Stomach (tissue), 4 donors: Measurements from ENCODE around the gene ENTPD2.
"Not testable (repeated sequence)": the region's sequence is repeated elsewhere in the genome, so short reads cannot be mapped to it uniquely, and the experiment has no call there.

Source experiments
- EP300 ChIP-seq: sonication (generic); formaldehyde crosslinking; IDR thresholded peaks from one replicate; pipeline ENCODE4 v1.6.1; 2017; ENCODE audit warnings: antibody characterized with exemption
- POLR2A ChIP-seq, 4 donors: fragments of 450-650 bp; IDR thresholded peaks; one replicate each; pipeline ENCODE4 v1.6.1; 2016; ENCODE audit warnings: antibody characterized with exemption in 4 of 4, control low read depth in 2 of 4, mild to moderate bottlenecking in 1 of 4, moderate library complexity in 1 of 4
- POLR2AphosphoS5 ChIP-seq, 3 donors: sonication (generic); formaldehyde crosslinking; IDR thresholded peaks; one replicate each; pipeline ENCODE4 v1.6.1; 2016; ENCODE audit warnings: antibody characterized with exemption in 3 of 3
- TF ChIP-seq, protein P1 (sequence below), 7 experiments: fragments of 450-650 bp in 4 of 7; fragments of 200-600 bp in 3 of 7; sonication (generic) in 3 of 7; IDR thresholded peaks; one replicate each; pipeline ENCODE4 v1.5.1; 2016 to 2019; ENCODE audit warnings: antibody characterized with exemption in 7 of 7, control low read depth in 2 of 7, mild to moderate bottlenecking in 1 of 7

- TF ChIP-seq, protein P1, sequence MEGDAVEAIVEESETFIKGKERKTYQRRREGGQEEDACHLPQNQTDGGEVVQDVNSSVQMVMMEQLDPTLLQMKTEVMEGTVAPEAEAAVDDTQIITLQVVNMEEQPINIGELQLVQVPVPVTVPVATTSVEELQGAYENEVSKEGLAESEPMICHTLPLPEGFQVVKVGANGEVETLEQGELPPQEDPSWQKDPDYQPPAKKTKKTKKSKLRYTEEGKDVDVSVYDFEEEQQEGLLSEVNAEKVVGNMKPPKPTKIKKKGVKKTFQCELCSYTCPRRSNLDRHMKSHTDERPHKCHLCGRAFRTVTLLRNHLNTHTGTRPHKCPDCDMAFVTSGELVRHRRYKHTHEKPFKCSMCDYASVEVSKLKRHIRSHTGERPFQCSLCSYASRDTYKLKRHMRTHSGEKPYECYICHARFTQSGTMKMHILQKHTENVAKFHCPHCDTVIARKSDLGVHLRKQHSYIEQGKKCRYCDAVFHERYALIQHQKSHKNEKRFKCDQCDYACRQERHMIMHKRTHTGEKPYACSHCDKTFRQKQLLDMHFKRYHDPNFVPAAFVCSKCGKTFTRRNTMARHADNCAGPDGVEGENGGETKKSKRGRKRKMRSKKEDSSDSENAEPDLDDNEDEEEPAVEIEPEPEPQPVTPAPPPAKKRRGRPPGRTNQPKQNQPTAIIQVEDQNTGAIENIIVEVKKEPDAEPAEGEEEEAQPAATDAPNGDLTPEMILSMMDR (IDR thresholded peaks at IDR 0.05) = not testable (repeated sequence)
- not testable (repeated sequence) for TF ChIP-seq POLR2A (IDR thresholded peaks at IDR 0.05); POLR2AphosphoS5 (IDR thresholded peaks at IDR 0.05); EP300
Measured at GRCh38 chr9:137062798-137063197, 8.9 kb upstream of the ENTPD2 start.
